ENCODE data around the gene CHCHD6. TPM values are rescaled to one million over a fixed set of nuclear protein-coding genes. Genes with fewer than 3 reads are reported as not detected.

Gene CHCHD6
- total RNA-seq, 3 donors from 2014 or later, result 5.9 to 9.8 (median 6.5) TPM

GRCh38 chr3:126667631-126668449, 36.2 kb upstream of the CHCHD6 start:
- intact Hi-C loops (cut with DNase I, micrococcal nuclease), result no loop called here
- TF ChIP-seq CTCF (IDR thresholded peaks at IDR 0.05), result no peak
- Histone ChIP-seq H3K9me3 (no peaks in the 10 kb centered on the region), H3K4me1 (ENCODE audit: low read depth) (no peaks in the 10 kb centered on the region), H3K36me3 (ENCODE audit: low read depth) (no peaks in the 10 kb centered on the region), H3K4me3 (no peak overlapping the region)
- ATAC-seq, result no peak
- no peak for DNase-seq

GRCh38 chr3:126668450-126669401, 35.3 kb upstream of the CHCHD6 start:
- no peak overlapping the region for H3K4me3 ChIP-seq
- no peak for TF ChIP-seq CTCF (IDR thresholded peaks at IDR 0.05)
- no peaks in the 10 kb centered on the region for H3K9me3 ChIP-seq
- H3K36me3 ChIP-seq (ENCODE audit: low read depth), result no peaks in the 10 kb centered on the region
- no peaks in the 10 kb centered on the region for H3K4me1 ChIP-seq (ENCODE audit: low read depth)
- DNase-seq (no peak), ATAC-seq (no peak)
- intact Hi-C loops (cut with DNase I, micrococcal nuclease), result no loop called here

- H3K4me1 ChIP-seq (ENCODE audit: low read depth), result no peaks in the 10 kb centered on the region
- no peaks in the 10 kb centered on the region for H3K36me3 ChIP-seq (ENCODE audit: low read depth)
- no peaks in the 10 kb centered on the region for H3K9me3 ChIP-seq
- H3K4me3 ChIP-seq, result no peak overlapping the region
- intact Hi-C loops (cut with DNase I, micrococcal nuclease), result no loop called here
- no peak for TF ChIP-seq CTCF (IDR thresholded peaks at IDR 0.05)
- no peak for ATAC-seq
- DNase-seq, result no peak
These were observed 32.5 kb upstream of the CHCHD6 start for GRCh38 chr3:126671521-126671920.

- Histone ChIP-seq H3K4me1 (ENCODE audit: low read depth) (no peaks in the 10 kb centered on the region), H3K9me3 (no peaks in the 10 kb centered on the region), H3K36me3 (ENCODE audit: low read depth) (no peaks in the 10 kb centered on the region), H3K4me3 (no peak overlapping the region)
- no peak for ATAC-seq
- TF ChIP-seq CTCF (IDR thresholded peaks at IDR 0.05), result no peak
- DNase-seq, result no peak
- intact Hi-C loops (cut with DNase I, micrococcal nuclease), result no loop called here
These were observed 31.7 kb upstream of the CHCHD6 start for GRCh38 chr3:126672340-126672739.

GRCh38 chr3:126672741-126673140, 31.3 kb upstream of the CHCHD6 start:
- Histone ChIP-seq H3K36me3 (ENCODE audit: low read depth) (no peaks in the 10 kb centered on the region), H3K4me3 (no peak overlapping the region), H3K4me1 (ENCODE audit: low read depth) (no peaks in the 10 kb centered on the region), H3K9me3 (no peaks in the 10 kb centered on the region)
- DNase-seq, result no peak
- no peak for TF ChIP-seq CTCF (IDR thresholded peaks at IDR 0.05)
- intact Hi-C loops (cut with DNase I, micrococcal nuclease), result no loop called here
- ATAC-seq, result no peak
